GM10266 (cell line): ENCODE results near the gene NANOS1.
A peak's percentile ranks its signal among the peaks of the same experiment; 100 is the strongest.

ENCODE experiments used
- DNase-seq: peaks from one replicate; pipeline ENCODE4 v3.0.0; 2012; ENCODE audit errors: extremely low spot score
- TF ChIP-seq, protein P1 (sequence below): IDR thresholded peaks from 2 replicates; pipeline ENCODE4 v1.5.1; 2012; ENCODE audit warnings: mild to moderate bottlenecking, low read depth; ENCODE audit not compliant: control insufficient read depth, insufficient read depth; ENCODE audit errors: missing control alignments

Gene NANOS1

DNA sequence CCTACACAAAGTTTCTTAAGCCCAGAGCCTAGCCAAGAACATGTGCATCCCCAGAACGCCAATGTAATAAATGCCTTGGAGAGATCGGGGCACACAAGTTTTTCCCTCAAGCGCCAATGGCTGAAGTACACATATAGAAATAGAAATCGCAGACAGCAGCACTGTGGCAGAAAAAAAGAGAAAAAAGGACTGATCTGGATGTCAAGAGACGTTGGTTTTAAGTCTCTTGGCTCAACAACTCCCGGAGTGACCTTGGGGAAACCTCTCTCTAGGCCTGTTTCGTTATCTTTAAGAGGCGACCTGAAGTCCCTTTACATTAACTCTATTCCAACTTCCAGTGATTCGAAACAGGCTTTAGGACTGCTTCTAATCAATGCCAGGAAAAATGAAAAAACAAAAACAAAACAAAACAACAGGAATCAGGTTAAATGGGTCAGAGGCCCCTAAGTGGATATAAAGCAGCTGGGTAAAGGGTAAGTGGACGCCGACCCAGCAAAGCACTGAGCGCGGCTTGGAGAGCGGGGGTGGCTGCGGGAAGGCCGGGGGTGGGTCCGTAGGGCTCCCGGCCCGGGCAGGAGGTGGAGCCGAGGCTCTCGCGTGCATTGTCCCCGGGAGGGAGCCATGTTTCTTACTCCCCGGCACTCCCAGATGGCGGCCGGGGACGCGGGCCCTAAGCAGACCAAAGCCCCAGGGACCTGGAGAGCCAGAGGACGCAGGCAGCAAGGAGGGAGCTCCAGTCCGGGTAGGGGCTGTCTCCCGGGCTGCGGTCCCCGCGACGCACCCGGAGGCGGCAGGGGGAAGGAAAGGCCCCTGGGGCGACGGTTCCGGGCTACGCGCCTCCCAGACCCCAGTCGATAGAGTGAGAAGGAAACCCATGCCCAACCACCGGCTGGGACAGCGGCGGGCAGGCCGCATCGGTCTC is 50.3 kb downstream of the NANOS1 start:
- DNase-seq: peak; percentile 88
- TF ChIP-seq, protein P1, sequence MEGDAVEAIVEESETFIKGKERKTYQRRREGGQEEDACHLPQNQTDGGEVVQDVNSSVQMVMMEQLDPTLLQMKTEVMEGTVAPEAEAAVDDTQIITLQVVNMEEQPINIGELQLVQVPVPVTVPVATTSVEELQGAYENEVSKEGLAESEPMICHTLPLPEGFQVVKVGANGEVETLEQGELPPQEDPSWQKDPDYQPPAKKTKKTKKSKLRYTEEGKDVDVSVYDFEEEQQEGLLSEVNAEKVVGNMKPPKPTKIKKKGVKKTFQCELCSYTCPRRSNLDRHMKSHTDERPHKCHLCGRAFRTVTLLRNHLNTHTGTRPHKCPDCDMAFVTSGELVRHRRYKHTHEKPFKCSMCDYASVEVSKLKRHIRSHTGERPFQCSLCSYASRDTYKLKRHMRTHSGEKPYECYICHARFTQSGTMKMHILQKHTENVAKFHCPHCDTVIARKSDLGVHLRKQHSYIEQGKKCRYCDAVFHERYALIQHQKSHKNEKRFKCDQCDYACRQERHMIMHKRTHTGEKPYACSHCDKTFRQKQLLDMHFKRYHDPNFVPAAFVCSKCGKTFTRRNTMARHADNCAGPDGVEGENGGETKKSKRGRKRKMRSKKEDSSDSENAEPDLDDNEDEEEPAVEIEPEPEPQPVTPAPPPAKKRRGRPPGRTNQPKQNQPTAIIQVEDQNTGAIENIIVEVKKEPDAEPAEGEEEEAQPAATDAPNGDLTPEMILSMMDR: no peak

DNA sequence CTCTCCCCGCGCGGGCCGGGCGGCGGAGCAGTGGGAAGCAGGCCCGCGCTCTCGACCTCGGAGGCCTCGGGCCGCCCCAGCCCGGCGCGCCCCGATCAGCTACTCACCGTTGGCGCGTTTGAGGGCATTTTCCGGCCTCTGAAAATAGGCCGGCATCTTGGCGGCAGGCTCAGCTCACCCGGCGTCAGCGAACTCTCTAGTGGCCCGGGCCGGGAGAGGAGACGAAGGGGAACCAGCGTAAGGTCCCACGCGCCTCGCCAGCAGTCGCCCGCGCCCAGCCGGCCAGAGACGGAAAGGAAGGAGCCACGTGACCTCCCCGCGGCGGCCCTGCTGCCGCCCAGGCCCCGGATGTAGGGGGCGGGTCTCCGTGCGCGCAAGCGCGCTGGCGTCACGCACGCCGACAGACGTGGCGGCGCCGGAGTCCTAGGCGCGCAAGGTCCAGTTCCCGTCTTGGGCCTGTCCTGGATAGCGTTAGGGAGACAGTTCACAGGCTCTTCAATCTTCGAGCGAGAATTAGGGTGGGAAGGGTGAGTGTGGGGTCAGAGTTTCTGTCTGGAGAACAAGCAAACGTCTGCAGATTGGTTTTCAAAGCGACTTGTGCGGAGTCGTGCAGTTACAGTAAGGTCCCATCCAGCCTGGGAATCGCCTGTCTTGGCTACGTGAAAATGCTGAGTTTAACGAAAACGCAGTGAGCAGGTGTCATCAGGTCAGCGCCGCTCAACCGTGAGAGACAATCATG is 51.2 kb downstream of the NANOS1 start, which contains the start of gene EIF3A:
Gene EIF3A (minus strand): TSS at position 297 of the 739 bp plus-strand sequence. CDS start 141 bp downstream, at position 156.
- peak; percentile 93 for DNase-seq
- TF ChIP-seq, protein P1: no peak
